Limb (tissue), 2 donors: Measurements from ENCODE around the gene GCLC.
"Not testable (repeated sequence)": the region's sequence is repeated elsewhere in the genome, so short reads cannot be mapped to it uniquely, and the experiment has no call there.

Experiments
- DNase-seq, 2 donors: peaks; one replicate each; pipeline ENCODE4 v3.0.0-alpha.2; 2016; ENCODE audit errors: extremely low spot score in 2 of 2

The GCLC gene

DNA sequence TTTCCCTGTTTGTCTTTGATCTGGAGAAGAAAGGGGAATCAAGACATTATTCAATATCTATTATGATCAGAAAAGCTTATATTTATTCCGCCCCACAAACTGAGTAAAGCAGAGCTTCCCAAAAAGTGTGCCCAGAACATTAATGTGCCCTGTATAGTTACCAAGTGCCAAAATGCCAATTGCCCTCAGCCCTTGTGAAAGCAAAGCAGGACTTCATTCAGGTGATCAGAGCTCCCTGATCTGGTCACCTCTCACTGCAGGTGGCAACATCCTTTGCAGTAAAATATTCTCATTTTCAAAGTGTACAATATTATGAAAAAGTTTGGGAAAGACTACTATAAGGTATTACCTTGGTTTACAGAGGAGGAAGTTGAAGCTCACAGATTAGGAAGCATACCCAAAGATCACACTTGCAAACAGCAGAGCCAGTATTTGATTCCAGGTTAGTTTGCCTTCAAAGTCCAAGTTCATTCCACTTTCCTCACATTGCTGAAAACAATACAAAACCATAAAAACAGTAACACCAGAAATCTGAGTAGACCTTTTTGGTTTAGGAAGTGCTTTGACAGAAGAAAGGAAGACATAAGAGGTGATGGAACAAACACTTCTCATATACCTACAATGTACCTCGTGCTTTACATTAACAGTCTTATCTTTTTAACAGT is 19.6 kb upstream of the GCLC start:
- DNase-seq: no peak

DNA sequence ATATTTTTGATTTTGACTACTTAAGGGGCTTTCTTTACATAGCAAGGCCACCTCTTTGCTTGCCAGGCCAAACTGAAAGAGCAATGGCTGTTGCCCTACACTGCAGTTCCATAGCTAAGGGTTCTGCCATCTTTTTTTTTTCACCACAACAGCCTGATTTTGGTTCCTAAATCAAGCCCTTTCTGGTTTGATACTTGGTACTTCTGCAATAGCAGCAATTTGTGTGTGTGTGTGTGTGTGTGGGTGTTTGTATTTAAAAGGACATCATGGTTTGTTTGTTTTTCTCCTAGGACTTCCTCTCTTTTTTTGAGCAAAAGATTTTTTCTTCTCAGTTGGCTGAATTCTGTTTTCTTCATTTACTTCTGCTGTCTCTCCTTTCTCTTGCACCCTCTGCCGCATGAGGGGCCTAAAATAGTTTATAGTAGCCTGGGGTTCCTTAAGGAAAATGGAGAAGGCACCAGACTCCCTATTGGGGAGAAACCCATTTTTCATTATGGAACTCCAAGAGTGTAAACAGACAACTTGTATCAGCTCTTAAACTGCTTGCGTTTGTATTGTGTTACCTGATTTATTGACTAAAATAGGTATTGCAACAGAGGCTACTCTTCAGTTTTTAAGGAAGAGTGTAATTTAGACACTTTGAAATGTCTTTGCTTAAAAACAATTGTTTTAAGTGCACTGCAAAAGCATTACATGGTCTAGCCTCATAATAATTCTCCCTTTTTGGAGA is 12.2 kb upstream of the GCLC start:
- DNase-seq: no peak

DNA sequence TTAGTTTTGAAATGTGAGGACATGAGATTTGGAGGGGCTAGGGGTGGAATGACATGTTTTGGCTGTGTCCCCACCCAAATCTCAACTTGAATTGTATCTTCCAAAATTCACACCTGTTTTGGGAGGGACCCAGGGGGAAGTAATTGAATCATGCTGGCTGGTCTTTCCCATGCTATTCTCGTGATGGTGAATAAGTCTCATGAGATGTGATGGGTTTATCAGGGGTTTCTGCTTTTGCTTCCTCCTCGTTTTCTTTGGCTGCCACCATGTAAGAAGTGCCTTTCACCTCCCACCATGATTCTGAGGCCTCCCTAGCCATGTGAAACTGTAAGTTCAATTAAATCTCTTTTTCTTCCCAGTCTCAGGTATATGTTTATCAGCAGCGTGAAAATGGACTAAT is 8.7 kb upstream of the GCLC start:
- not testable (repeated sequence) for DNase-seq

DNA sequence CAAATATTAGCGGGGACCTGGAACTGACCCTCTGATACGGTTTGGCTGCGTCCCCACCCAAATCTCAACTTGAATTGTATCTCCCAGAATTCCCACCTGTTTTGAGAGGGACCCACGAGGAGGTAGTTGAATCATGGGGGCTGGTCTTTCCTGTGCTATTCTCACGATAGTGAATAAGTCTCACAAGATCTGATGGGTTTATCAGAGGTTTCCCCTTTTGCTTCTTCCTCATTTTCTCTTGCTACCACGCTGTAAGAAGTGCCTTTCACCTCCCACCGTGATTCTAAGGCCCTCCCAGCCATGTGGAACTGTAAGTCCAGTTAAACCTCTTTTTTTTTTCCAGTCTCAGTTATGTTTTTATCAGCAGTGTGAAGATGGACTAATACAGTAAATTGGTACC is 6.8 kb upstream of the GCLC start:
- DNase-seq: not testable (repeated sequence)

DNA sequence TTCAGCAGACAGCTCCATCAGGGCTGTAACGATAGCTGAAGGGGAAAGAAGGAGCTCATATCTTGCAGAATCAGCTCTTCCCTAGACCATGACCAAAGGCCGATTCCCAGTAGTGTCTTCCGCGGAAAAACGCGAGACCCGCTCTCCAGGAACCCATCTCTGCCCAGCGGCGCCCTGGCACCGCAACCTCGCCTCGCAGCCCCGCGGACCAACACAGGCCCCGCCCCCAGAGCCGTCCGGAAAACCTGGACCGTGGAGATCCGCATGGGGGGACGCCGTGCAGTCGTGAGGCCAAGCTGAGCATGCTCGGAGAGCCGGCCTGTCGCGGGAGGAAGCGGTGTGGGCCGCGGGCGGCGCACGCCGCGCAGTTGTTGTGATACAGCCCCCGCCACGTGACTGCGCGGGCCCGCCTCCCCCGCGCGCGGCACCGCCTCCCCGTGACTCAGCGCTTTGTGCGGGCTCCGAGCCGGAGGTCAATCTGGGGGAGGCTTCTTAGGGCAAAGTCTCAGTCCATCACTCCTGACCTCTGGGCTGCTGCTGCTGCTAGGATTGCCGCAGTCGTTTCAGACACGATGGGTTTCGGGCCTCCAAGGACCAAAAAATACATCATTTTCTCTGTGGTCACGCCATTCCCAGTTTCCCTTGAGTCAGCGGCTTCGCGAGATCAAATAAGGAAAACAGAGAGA is 3.1 kb upstream of the GCLC start:
- DNase-seq: peak; percentile 95

DNA sequence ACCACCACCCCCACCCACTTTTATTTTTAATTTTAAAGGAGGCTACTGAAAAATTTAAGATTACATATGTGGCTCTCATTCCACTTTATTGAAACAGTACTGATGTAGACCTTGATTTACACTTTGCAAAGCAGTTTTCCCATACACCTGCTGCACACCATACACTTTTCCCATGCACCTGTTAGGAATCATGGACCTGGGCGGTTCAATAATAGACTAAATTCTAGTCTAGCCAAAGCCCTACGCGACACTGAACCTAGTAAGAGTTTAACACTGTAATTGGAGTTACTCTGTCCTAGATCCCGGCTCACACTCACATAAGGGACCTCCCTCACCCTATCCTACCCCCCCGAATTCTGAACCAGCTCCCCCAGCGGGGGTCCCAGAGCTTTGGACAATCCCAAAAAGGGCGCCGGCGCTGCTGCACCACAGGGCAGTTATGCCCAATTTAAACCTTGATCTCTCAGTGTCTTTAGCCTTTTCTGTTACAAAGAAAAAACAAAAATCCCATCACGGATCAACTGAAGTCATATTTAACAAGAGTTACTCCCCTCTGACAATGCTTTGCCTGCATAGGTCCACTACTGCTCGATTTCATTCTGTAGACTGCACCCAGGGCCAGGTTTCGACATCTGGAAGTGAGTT is 2.4 kb upstream of the GCLC start:
- no peak for DNase-seq

DNA sequence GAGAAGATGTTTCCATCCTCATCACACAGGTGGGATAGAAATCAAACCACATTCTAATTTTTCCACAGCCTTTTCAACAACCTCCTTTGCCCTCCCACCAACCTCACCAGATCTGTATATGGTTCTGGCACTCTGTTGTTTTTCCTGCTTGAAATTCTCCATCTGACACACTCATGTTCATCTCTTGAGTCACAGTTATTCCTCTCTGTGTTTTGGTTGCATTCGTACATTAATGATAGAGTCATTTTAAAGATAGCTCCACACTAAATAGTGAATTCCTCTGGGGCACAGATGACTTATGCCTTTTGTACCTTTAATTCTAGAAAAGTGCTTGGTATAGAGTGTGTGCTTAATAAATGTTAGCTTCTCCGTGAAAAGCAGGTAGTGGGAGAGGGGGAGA is 1.4 kb upstream of the GCLC start:
- no peak for DNase-seq

DNA sequence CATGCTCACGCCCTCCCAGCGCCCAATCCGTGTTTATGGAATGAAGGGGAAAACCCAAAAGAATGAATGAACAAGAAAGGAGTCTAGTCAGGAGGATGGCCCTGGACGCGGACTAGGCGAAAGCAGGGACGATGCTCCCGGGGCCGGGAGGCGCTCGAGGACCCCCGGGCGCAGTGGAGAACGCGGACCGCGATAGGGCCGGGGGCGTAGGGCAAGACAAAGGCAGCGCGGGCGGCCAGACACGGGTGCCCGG is 758 bp downstream of the GCLC start:
- no peak for DNase-seq

DNA sequence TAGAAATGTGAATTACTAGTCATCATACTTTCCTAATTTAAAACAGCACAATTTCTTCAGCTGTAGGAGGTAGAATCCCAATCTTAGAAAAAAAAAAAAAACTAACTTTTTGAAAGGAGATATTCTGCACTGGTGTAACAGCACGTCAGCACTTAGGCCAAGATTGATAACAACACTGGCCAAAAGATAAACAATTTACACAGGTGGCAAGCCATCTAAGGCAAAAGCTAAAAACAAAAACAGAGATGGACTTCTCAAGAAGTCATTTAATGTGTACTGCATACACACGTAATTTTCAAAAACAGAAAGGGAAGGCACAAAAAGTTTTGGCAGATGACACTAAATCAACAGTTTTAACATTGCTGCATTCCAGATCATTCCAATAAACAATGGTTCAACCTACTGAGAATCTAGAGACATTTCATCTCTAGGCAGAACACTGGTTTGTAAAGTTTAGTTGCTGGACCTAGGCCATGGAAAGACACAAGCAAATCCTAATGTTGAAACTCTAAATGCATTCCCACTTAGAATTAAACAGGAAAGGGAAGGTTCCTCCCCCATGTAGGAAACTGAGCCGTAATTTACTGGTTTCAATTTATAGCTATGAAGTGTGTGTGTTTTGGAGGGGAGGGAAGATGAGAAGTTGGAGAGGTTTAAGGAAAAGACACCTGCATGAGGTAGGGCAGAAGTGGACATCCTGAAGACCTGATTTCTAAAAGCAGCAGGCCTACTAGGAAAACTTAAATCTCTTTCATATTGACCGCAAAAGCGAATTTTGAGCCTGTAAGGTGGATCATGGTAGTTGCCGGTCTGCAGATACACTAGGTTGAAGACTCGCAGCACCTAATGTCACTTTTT is 1.3 kb downstream of the GCLC start:
- DNase-seq: no peak

DNA sequence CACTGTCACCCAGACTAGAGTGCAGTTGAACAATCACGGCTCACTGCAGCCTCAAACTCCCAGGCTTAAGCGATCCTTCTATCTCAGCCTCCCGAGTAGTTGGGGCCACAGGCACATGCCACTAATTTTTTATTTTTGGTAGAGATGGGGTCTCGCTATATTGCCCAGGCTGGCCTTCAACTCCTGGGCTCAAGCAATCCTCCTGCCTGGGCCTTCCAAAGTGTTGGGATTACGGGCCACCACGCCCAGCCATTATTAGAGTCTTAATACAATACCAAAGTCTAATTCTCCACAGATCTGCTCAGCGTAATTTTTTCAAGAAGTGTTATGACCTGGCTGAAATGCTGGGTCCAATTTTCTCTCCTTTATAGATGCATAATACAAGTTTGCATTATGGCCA is 3.0 kb downstream of the GCLC start:
- DNase-seq: no peak

DNA sequence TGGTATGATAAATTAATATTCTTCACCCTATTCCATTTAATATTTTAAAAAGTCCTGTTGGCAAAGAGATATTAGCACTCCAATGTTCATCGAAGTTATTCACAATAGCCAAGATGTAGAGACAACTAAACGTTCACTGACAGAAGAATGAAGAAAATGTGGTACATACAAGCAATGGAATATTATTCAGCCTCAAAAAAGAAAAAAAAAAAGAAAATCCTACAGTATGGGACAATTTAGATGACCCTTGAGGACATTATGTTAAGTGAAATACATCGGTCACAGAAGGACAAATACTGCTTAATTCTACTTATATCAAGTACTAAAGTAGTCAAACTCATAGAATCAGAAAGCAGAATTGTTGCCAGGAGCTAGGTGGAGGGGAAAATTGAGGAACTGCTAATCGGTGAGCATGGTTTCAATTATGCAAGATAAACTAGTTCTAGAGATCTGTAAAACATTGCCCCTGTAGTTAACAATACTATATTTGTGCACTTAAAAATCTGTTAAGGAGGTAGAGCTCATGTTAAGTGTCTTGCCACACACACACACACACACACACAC is 4.7 kb downstream of the GCLC start:
- no peak for DNase-seq

DNA sequence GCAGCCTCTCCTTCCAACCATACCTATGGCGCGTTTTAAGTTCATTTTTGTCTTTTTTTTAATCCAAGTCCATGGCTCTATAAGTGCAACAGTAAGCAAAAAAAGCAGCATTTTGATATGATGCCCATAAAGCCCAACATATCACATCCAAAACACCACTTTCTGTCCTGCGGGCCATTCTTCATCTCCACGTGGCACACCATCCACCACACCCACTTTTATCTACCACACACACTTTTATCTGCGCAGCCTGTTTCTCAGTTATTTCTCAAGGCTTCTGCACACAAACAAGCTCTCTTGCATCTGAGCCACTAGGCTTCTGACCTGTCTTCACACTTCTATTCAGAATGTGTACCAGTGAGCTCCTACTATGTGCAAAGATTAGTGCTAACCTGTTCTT is 5.3 kb downstream of the GCLC start:
- no peak for DNase-seq

DNA sequence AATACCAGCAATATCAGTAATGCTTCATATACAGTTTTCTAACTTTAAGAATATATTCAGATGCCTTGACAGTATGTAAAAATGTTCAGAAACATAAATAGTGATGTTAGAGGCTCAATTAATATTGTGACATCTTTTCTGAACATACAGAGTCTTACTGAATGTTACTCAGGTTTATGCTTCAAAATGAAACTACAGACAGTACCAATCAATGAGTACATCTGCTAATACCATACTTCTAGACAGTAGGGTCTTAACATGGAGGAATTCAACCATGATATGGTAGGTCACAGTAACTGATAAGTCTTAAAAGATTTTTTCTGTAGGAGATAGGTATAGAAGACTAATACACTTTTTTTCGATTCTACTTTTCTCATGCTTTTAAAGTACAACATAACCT is 8.3 kb downstream of the GCLC start:
- no peak for DNase-seq

DNA sequence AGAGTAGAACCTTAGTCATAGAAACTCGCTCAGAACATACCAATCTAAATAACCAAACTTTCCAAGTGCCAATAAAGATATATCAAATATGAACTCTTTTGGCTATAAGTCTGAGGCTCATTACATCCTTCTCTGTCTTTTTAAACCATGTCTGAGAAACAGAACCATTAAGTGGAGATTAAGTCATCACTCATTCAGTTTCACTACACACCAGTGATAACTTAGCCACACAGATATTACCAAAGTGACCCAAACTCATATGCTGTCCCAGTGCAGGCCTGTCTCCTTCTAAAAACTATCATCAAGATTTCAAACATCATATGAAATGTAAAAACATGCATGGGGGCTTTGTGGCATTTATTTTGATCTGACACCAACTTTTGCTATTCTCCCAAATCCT is 12.0 kb downstream of the GCLC start:
- DNase-seq: no peak

DNA sequence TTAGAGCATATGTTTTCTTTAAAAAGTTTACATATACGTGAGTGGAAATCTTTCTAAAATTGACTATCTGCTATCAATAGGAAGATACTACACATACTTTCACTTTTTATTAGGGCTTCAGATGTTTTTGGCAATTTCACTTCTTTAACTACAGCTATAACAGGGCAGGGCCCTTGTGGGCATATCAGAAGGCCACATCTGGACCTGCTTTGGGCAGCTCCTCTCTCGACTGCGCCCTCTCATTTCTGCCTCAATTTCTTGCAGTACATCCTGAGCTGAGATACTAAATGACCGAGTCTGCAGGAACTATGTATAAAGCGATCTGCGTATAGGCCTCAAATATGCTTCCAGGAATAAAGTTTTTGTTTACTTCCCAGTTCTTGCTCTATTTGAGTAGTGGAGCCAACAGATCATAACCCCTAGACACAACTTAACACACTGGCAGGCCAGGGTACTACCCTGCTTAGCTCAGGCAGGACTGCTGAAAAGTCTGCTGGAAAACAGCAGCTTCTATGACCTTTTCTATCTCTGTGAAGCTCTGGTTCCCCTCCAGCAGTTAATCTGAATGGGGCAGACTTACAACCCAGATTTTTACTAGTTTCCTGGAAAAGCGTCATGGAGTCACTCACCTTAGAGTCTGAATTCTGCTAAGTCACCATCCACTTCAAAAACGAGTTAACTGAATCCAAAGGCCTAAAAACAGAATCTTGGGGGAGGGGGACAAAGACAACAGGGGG is 12.7 kb downstream of the GCLC start:
- no peak for DNase-seq

DNA sequence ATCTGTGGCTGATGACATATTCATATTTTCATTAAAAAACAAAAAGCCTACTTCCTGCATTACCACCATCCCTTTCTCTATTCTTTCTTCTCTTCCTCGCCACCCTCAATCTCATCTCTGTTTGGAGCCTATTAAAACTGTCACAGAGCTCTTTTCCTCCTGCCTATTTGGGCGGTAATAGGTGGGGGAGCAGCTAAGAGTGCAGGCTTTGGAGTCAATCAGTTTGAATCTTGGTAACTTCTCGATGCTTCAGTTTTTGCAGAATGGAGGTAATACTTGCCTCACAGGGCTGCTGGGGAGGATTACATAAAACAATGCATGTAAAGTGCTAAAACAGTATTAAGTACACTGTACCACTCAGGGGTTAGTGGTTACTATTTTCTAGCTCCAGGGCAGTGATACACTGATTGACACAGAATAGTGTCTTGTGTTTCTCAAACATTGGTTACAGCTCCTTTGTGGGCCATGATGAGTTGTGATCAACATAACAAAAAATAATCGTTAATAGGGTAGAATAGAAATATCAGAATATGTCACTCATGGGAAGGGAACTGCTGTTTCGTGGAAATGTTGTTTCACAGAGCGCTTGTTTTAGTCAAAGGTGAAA is 14.0 kb downstream of the GCLC start:
- no peak for DNase-seq

DNA sequence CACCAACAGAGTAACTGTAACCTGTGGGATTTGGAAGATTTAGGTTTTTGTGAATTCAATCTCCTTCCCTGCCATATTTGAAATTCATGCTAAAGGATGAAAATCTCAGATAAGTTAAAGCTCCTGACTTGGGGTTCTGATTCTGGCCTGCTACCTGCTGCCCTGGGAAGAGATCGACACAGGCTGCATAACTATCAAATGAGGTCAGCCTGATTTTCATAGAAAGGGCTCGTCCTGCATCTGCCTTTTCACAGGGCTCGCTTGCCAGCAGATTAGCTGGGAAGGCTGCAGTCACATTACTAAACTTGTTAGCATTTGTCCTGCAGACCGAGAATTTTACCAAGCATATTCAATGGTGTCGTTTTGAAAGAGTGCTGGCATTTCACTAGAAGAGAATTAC is 14.6 kb downstream of the GCLC start:
- no peak for DNase-seq

DNA sequence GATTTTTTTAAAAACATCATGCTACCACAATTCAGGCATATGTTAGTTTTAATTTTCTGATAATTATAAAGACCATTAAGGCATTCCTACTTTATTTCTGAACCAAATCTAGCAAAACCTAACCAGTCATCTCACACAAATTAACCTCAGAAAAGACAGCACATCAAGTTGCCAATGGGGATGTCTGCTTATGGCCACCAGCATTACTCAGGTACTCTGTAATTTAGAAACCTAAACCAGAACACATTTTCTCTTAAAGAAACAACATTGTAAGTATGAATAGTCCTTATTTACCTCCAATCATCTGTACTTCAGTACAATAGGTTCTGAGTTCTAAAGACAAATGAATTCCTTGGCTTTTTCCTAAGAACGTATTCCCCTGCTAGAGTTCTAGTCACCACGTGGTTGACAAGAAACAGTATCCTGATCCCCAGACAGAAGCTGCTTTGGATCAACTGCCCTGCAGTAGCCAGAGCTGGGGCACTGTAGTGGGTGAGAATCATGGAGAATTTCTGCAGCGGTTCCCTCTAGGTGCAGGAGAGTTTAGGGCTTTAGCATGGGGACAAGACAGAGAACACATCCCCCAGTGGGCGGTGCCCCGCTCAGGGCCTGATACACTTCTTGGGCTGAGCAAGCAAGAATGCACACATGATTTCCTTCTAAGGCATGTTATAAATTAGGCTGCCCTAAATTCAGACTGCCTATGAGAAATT is 15.4 kb downstream of the GCLC start:
- no peak for DNase-seq

DNA sequence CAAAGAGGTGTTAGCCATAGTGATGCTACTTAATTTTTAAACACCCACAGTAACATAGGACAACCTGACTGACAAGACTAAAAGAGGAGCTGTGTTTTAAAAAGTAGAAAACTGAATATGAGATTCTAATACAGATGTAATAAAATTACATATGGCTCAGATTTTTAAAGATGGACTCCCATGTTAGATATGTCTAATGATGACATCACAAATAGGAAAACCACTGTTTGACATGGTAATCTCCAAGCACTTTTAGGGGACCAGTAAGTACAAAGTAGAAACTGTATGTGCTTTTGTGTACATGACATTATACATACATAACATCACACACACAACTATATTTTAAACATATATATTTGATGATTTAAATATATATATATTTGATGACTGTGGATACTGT is 16.8 kb downstream of the GCLC start:
- DNase-seq: no peak
